Measurements from ENCODE around the gene GBF1.
A peak's percentile ranks its signal among the peaks of the same experiment; 100 is the strongest.
"Not testable (repeated sequence)": the region's sequence is repeated elsewhere in the genome, so short reads cannot be mapped to it uniquely, and the experiment has no call there.

GBF1 gene
- 124 to 125 reads per million in 2 donors for total RNA-seq

GRCh38 chr10:102245082-102245931 lies at the start of gene GBF1:
Gene GBF1 (plus strand): TSS chr10:102245532. CDS start chr10:102258939, 13,407 bp downstream.
- DNase-seq = peak; percentile 69

GRCh38 chr10:102196893-102197292 lies 48.4 kb upstream of the GBF1 start:
- DNase-seq = no peak

GRCh38 chr10:102198027-102198426 lies 47.3 kb upstream of the GBF1 start:
- no peak for DNase-seq

- no peak for DNase-seq
Measured at GRCh38 chr10:102200751-102201640, 44.3 kb upstream of the GBF1 start.

GRCh38 chr10:102202386-102202785 lies 42.9 kb upstream of the GBF1 start:
- DNase-seq = no peak

- DNase-seq = no peak
Measured at GRCh38 chr10:102208311-102209035, 36.9 kb upstream of the GBF1 start.

- DNase-seq = no peak
Measured at GRCh38 chr10:102211615-102212299, 33.6 kb upstream of the GBF1 start.

- not testable (repeated sequence) for DNase-seq
Measured at GRCh38 chr10:102213599-102213998, 31.7 kb upstream of the GBF1 start.

GRCh38 chr10:102219370-102219769 lies 26.0 kb upstream of the GBF1 start:
- DNase-seq = no peak

GRCh38 chr10:102220612-102221011 lies 24.7 kb upstream of the GBF1 start:
- no peak for DNase-seq

GRCh38 chr10:102222797-102223196 lies 22.5 kb upstream of the GBF1 start:
- no peak for DNase-seq

GRCh38 chr10:102225646-102226541 lies 19.4 kb upstream of the GBF1 start, which contains the start of gene ELOVL3:
Gene ELOVL3 (plus strand): TSS chr10:102226299. CDS start chr10:102226549, 250 bp downstream.
- DNase-seq = peak; percentile 59

GRCh38 chr10:102226542-102226870 lies 18.8 kb upstream of the GBF1 start:
- DNase-seq = no peak

GRCh38 chr10:102227050-102227449 lies 18.3 kb upstream of the GBF1 start:
- DNase-seq = no peak

- peak; percentile 65 for DNase-seq
Measured at GRCh38 chr10:102229810-102230263, 15.5 kb upstream of the GBF1 start.

- DNase-seq = peak; percentile 29
Measured at GRCh38 chr10:102230264-102230860, 15.0 kb upstream of the GBF1 start.

GRCh38 chr10:102230861-102231356 lies 14.4 kb upstream of the GBF1 start:
- DNase-seq = peak; percentile 26

- DNase-seq = peak; percentile 29
Measured at GRCh38 chr10:102231357-102232318, 13.7 kb upstream of the GBF1 start.

- DNase-seq = no peak
Measured at GRCh38 chr10:102233997-102234396, 11.3 kb upstream of the GBF1 start.

All from activated gamma-delta T cell (primary cell).